Subcutaneous adipose tissue (tissue), 4 donors: ENCODE data around the gene GLI2. TPM values are rescaled to one million over a fixed set of nuclear protein-coding genes. Genes with fewer than 3 reads are reported as not detected.

Source experiments
- total RNA-seq, 4 donors: library from RNA; depleted of rRNA; stranded (reverse); fragments of >200 nt; gene quantifications; one replicate each; pipeline ENCODE4 v1.1.0, GENCODE V29; 2016
- TF ChIP-seq, protein P1 (sequence below): fragments of 450-650 bp; IDR thresholded peaks from one replicate; pipeline ENCODE4 v1.5.1; 2016; ENCODE audit warnings: low read depth, mild to moderate bottlenecking, control low read depth, antibody characterized with exemption, moderate library complexity

The GLI2 gene
- total RNA-seq, 4 donors from 2014 or later, result 0.82 to 1.5 (median 1.0) TPM

- TF ChIP-seq, protein P1, sequence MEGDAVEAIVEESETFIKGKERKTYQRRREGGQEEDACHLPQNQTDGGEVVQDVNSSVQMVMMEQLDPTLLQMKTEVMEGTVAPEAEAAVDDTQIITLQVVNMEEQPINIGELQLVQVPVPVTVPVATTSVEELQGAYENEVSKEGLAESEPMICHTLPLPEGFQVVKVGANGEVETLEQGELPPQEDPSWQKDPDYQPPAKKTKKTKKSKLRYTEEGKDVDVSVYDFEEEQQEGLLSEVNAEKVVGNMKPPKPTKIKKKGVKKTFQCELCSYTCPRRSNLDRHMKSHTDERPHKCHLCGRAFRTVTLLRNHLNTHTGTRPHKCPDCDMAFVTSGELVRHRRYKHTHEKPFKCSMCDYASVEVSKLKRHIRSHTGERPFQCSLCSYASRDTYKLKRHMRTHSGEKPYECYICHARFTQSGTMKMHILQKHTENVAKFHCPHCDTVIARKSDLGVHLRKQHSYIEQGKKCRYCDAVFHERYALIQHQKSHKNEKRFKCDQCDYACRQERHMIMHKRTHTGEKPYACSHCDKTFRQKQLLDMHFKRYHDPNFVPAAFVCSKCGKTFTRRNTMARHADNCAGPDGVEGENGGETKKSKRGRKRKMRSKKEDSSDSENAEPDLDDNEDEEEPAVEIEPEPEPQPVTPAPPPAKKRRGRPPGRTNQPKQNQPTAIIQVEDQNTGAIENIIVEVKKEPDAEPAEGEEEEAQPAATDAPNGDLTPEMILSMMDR, result no peak
Observed at GRCh38 chr2:120741571-120742561, 6.2 kb downstream of the GLI2 start.

- TF ChIP-seq, protein P1, result no peak
Observed at GRCh38 chr2:120743657-120744056, 8.0 kb downstream of the GLI2 start.

GRCh38 chr2:120744817-120745216 lies 9.1 kb downstream of the GLI2 start:
- TF ChIP-seq, protein P1, result no peak

GRCh38 chr2:120745420-120746111 lies 9.9 kb downstream of the GLI2 start:
- TF ChIP-seq, protein P1, result no peak

- TF ChIP-seq, protein P1, result no peak
Observed at GRCh38 chr2:120746144-120746543, 10.5 kb downstream of the GLI2 start.

DNA sequence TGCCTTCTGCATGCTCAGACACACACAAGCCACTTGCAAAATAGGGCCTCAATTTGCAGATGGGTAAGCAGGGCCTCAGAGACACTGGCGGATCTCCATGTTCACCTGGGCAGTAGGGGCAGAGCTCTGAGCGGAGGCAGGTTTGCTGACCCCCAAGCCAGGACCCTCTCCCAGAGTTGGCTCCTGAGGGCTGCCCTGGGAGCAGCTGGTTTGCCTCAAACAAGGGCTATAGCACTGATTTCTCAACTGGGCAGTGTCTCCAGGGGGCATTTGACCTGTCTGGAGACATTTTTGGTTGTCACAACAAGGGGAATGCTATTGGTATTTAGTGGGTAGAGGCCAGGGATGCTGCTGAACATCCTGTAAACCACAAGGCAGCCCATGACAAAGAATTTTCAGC lies 11.6 kb downstream of the GLI2 start:
- TF ChIP-seq, protein P1, result no peak

GRCh38 chr2:120747706-120748105 lies 12.0 kb downstream of the GLI2 start:
- TF ChIP-seq, protein P1, result no peak
